ENCODE data around the gene GID4.

The GID4 gene

DNA sequence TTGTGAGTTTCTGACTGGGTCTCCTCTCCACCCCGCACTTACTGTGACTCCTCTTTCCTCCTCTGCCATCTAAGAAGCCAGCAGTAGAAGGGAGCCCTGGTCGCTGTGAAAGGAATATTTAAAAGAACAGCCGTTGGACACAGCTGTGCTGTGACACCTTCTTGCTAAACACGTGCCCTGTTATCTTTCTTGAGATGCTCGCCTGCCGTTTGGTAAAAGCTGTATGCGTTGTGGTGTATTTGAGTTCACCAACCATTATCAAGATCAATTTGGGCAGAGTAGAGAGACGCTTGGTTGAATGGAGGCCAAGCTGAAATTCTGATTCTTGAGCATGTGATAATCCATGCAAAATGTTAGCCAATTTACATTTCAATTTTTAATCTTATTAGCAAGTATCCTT lies 3.8 kb downstream of the GID4 start:
- TF ChIP-seq, protein P1, sequence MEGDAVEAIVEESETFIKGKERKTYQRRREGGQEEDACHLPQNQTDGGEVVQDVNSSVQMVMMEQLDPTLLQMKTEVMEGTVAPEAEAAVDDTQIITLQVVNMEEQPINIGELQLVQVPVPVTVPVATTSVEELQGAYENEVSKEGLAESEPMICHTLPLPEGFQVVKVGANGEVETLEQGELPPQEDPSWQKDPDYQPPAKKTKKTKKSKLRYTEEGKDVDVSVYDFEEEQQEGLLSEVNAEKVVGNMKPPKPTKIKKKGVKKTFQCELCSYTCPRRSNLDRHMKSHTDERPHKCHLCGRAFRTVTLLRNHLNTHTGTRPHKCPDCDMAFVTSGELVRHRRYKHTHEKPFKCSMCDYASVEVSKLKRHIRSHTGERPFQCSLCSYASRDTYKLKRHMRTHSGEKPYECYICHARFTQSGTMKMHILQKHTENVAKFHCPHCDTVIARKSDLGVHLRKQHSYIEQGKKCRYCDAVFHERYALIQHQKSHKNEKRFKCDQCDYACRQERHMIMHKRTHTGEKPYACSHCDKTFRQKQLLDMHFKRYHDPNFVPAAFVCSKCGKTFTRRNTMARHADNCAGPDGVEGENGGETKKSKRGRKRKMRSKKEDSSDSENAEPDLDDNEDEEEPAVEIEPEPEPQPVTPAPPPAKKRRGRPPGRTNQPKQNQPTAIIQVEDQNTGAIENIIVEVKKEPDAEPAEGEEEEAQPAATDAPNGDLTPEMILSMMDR (IDR thresholded peaks at IDR 0.05; ENCODE audit: control insufficient read depth, extremely low read depth, insufficient read depth), result no peak
- no peak for DNase-seq (ENCODE audit: low read depth)
- H3K4me3 ChIP-seq (ENCODE audit: low read depth, low read length), result no peak overlapping the region

DNA sequence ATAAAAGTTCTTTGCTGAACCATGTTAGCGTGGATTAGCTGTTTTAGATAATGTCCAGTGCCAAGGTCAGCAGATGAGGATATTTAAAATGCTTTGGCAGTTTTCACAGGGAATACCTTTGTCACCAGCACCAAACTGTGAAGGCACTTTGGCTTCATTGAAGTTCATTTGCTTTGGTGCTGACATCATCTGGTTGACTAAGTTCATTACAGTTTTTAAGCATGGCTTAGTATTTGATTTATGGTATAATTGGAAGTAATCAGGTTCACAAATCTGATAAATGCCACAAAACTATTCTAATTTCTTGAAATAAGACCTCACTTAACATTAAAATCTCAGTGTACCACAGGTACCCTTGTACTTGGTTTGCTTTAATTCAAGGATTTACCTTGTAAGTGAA lies 4.3 kb downstream of the GID4 start:
- TF ChIP-seq, protein P1 (IDR thresholded peaks at IDR 0.05; ENCODE audit: control insufficient read depth, extremely low read depth, insufficient read depth), result peak; percentile 46
- no peak for DNase-seq (ENCODE audit: low read depth)

DNA sequence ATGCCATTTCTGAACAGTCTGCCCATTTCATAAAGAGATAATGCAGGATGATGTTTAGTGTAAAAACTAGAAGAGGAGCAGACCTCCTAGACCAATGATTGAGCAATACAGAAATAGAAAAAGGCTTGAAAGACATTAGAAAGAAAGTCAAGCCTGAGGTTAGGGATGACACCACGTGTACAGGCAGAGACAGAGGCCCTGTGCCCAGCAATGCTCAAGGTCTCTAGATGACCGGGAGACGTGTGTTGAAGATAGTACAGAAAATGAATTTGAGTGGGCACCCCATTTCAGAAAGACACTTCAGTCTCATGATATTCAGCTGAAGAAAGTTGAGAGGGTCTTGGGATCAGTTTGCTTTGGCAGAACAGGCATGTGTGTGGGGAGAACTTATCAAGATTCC lies 5.4 kb downstream of the GID4 start:
- TF ChIP-seq, protein P1 (IDR thresholded peaks at IDR 0.05; ENCODE audit: control insufficient read depth, extremely low read depth, insufficient read depth), result no peak
- H3K4me3 ChIP-seq (ENCODE audit: low read depth, low read length), result no peak overlapping the region
- DNase-seq (ENCODE audit: low read depth), result no peak

More for the DNA sequence above, 4.3 kb downstream of the GID4 start:
- no peak overlapping the region for H3K4me3 ChIP-seq (ENCODE audit: low read depth, low read length)

DNA sequence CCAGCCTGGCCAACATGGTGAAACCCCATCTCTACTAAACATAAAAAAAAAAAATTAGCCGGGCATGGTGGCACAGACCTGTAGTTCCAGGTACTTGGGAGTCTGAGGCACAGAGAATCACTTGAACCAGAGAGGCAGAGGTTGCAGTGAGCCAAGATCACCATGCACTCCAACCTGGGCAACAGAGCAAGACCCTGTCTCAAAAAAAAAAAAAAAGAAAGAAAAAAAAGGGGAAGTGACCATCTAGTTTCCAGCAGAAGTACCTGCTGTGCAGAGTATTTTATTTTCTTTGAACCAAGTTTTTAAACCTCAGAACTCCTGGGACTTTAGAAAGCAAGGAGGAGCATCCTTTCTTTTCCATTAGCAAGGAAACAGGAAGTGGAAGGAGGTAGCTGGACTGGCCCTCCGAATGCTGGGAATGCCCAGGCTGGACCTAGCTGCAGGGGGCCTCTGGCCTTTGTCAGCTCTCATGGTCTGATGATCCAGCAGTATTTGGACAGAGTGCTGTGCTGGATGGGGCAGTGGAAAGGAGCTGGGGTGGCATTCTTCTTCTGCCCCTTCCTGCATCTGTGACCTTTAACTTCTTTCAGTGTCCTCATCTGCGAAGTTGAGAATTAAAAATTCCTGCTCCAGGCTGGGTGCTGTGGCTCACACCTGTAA lies 6.6 kb downstream of the GID4 start:
- TF ChIP-seq, protein P1 (IDR thresholded peaks at IDR 0.05; ENCODE audit: control insufficient read depth, extremely low read depth, insufficient read depth), result no peak
- no peak for DNase-seq (ENCODE audit: low read depth)
- H3K4me3 ChIP-seq (ENCODE audit: low read depth, low read length), result no peak overlapping the region

DNA sequence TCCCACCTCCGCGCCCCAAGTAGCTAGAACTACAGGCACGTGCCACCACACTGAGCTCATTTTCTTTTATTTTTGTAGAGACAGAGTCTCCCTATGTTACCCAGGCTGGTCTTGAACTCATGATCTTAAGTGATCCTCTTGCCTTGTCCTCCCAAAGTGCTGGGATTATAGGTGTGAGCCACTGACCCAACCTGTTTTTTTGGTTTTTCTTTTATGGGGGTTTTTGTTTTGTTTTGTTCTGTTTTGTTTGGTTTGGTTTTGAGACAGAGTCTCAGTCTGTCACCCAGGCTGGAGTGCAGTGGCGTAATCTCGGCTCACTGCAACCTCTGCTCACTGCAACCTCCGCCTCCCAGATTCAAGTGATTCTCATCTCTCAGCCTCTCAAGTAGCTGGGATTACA lies 16.4 kb downstream of the GID4 start:
- H3K4me3 ChIP-seq (ENCODE audit: low read depth, low read length), result no peak overlapping the region
- DNase-seq (ENCODE audit: low read depth), result peak; percentile 80
- TF ChIP-seq, protein P1 (IDR thresholded peaks at IDR 0.05; ENCODE audit: control insufficient read depth, extremely low read depth, insufficient read depth), result no peak

DNA sequence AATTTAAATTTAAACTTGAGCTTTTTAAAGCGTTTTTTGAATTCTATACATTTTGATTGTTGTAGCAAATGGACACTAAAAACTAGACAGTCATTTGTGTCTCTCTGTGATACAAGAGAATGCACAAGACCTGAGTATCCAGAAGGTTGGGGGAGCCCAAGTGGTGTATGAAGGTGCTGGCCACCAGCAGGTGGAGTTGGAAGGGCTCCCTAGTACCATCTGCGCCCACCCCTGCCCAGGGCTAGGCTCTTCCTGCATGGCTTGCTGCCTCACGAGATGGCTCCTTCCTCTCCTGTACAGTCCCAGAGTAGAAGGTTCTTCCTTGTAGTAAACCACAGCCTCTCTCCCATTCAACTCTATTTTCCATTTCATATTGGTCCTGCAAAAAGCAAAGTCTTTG lies 17.0 kb downstream of the GID4 start:
- no peak for DNase-seq (ENCODE audit: low read depth)
- H3K4me3 ChIP-seq (ENCODE audit: low read depth, low read length), result no peak overlapping the region
- TF ChIP-seq, protein P1 (IDR thresholded peaks at IDR 0.05; ENCODE audit: control insufficient read depth, extremely low read depth, insufficient read depth), result no peak

DNA sequence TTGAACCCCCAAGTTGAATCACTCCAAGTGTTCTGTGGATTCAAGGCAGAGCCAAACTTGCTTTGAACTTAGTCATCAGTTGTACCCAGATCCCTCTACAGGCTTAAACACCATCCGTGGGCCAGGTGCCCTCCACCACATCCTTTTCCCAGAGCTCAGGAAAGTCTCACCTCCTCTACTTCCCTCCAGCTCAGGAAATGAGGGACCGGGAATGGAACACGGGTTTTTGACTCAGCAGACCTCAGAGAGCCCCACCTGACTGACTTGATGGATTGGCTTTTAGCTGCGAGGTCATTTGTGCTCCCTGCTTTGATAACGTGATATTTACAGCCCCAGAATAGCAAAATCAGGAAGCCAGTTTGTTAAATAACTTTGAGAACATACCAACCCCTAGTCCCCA lies 20.1 kb downstream of the GID4 start:
- no peak overlapping the region for H3K4me3 ChIP-seq (ENCODE audit: low read depth, low read length)
- TF ChIP-seq, protein P1 (IDR thresholded peaks at IDR 0.05; ENCODE audit: control insufficient read depth, extremely low read depth, insufficient read depth), result no peak
- no peak for DNase-seq (ENCODE audit: low read depth)

Measured in LNCaP clone FGC (cell line).